ENCODE data around the gene SLC12A4.

SLC12A4 gene

GRCh38 chr16:67933805-67934204 lies 34.6 kb downstream of the SLC12A4 start:
- Mint-ChIP-seq H3K27me3 (no peaks in the 10 kb centered on the region), H3K9me3 (no peaks in the 10 kb centered on the region), H3K27ac (peak overlapping the region; percentile 99), H3K4me1 (ENCODE audit: low read depth) (peaks cover 28% of the 10 kb centered on the region), H3K4me3 (peak overlapping the region; percentile 100), H3K36me3 (ENCODE audit: low read depth) (peaks cover 89% of the 10 kb centered on the region)
- DNase-seq = no peak

DNA sequence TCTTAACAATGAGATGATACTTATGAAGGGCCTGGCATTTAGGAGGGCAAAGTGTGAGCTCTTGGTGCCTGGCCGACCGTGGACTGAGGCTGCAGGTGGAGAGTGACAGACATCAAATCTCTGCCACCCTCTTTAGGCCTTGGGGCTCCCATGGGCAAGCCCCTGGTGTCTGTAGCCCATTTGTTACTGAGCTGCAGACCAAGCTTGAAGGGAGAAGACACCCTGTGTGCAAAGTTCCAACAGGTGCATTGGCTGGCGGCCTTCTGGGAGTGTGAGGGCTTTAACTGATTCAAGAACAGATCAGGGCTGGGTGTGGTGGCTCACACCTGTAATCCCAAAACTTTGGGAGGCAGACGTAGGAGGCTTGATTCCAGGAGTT lies 36.0 kb downstream of the SLC12A4 start:
- Mint-ChIP-seq H3K4me3 (no peak overlapping the region), H3K9me3 (no peaks in the 10 kb centered on the region), H3K27me3 (no peaks in the 10 kb centered on the region), H3K4me1 (ENCODE audit: low read depth) (peaks cover 28% of the 10 kb centered on the region), H3K27ac (peak overlapping the region; percentile 44), H3K36me3 (ENCODE audit: low read depth) (peaks cover 98% of the 10 kb centered on the region)
- DNase-seq = no peak

DNA sequence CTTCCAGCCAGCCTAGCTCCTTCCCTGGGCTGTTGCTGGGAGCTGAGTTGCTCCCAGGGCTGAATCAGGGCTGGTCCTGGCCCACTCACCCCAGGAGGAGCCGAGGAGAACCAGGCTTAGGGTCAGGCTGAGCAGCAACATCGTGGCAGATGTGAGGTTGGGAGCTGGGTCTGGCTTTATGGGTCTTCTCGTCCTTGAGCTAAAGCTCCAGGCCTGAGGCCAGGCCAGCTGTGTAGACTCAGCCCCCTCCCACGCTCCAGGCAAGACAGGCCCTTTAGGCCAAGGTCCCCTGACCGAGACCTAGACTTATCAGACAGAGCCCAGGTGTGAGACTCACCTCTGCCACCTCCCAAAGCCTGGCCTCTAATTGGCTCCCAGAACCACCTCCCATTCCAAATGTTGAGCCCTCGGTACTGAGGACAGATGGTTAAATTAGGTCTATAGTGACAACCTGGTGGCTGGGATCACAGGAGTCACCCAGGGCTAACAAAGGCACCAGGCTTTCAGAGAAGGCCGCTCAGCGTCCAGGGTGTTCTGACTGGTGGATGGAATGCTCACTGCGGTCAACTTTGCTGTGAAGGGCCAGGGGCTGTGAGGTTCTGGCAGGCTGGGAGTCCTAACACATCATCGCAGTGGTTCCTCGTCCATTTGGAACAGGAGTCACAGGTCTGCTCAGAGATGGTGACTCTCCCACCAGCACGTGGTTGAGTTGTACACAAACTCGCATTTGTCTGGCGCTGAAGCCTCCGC lies 36.5 kb downstream of the SLC12A4 start, which contains the start of gene CTRL:
Gene CTRL, minus strand, starts transcription at position 151 of the 750 bp plus-strand sequence. Its CDS starts 10 bp downstream, at position 141.
- Mint-ChIP-seq H3K27me3 (no peaks in the 10 kb centered on the region), H3K27ac (peak within 1 kb of the TSS; percentile 44), H3K4me1 (ENCODE audit: low read depth) (peaks cover 22% of the 10 kb centered on the region), H3K4me3 (no peak within 1 kb of the TSS), H3K36me3 (ENCODE audit: low read depth) (peaks cover 92% of the 10 kb centered on the region), H3K9me3 (no peaks in the 10 kb centered on the region)
- no peak for DNase-seq

DNA sequence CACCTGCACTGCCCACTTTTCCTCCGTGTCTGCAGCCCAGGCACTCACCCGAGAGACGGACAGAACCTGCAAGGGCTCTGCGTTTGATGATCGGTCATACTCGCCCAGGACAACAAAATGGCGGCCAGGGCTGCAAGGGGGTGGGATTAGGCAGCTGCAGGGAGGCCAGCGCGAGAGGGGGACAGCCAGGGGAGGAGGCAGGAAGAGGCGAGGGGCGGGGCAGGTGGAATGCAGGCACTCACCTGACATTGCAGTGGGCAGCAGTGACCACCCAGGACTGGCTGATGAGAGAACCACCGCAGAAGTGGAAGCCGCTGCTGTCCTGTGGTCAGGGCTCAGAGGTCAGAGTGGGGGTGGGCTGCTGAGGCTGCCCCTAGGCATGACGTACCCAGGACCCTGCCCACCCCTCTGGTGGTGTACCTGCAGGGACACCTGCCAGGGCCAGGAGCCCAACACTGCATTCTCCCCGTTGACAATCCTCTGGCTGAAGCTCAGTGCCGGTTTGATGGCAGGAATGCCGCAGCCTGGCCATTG lies 37.7 kb downstream of the SLC12A4 start:
- Mint-ChIP-seq H3K4me1 (ENCODE audit: low read depth) (peaks cover 22% of the 10 kb centered on the region), H3K27ac (no peak overlapping the region), H3K4me3 (no peak overlapping the region), H3K27me3 (no peaks in the 10 kb centered on the region), H3K9me3 (no peaks in the 10 kb centered on the region), H3K36me3 (ENCODE audit: low read depth) (peaks cover 86% of the 10 kb centered on the region)
- DNase-seq = no peak

DNA sequence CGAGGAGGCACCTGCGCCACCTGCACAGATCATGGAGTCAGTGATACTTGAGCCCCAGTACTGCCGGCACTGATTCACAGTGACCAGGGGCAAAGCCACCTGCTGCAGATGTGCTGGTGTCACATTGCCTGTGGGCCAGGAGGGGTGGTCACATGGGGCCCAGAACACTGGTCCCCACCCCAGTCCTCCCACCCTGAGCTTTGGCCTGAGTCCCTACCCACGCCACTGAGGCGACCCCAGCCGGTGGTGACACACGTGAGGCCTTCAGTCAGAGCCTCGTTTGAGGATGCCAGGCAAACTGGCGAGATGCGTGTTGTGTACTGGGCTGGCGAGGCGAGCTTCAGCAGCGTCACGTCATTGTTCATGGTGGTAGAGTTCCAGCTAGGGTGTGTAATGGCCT lies 38.2 kb downstream of the SLC12A4 start:
- H3K27ac Mint-ChIP-seq = peak overlapping the region; percentile 47
- H3K36me3 Mint-ChIP-seq (ENCODE audit: low read depth) = peaks cover 81% of the 10 kb centered on the region
- no peak overlapping the region for H3K4me3 Mint-ChIP-seq
- H3K27me3 Mint-ChIP-seq = no peaks in the 10 kb centered on the region
- DNase-seq = no peak
- no peaks in the 10 kb centered on the region for H3K9me3 Mint-ChIP-seq
- H3K4me1 Mint-ChIP-seq (ENCODE audit: low read depth) = peaks cover 18% of the 10 kb centered on the region

GRCh38 chr16:67928561-67929364 lies 39.7 kb downstream of the SLC12A4 start:
- Mint-ChIP-seq H3K4me1 (ENCODE audit: low read depth) (peaks cover 4% of the 10 kb centered on the region), H3K4me3 (no peak overlapping the region), H3K27me3 (no peaks in the 10 kb centered on the region), H3K36me3 (ENCODE audit: low read depth) (peaks cover 69% of the 10 kb centered on the region), H3K27ac (peak overlapping the region; percentile 68), H3K9me3 (no peaks in the 10 kb centered on the region)
- peak; percentile 87 for DNase-seq

DNA sequence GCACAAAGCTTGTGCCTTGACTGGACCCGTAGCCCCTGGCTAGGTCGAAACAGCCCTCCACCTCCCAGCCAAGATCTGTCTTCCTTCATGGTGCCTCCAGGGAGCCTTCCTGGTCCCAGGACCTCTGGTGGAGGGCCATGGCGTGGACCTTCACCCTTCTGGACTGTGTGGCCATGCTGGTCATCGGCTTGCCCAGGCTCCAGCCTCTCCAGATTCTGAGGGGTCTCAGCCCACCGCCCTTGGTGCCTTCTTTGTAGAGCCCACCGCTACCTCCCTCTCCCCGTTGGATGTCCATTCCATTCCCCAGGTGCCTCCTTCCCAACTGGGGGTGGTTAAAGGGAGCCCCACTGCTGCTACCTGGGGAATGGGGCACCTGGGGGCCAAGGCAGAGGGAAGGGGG lies 40.3 kb downstream of the SLC12A4 start:
- DNase-seq = no peak
- peaks cover 3% of the 10 kb centered on the region for H3K4me1 Mint-ChIP-seq (ENCODE audit: low read depth)
- no peak overlapping the region for H3K4me3 Mint-ChIP-seq
- H3K9me3 Mint-ChIP-seq = no peaks in the 10 kb centered on the region
- no peaks in the 10 kb centered on the region for H3K27me3 Mint-ChIP-seq
- peaks cover 66% of the 10 kb centered on the region for H3K36me3 Mint-ChIP-seq (ENCODE audit: low read depth)
- H3K27ac Mint-ChIP-seq = peak overlapping the region; percentile 68

GRCh38 chr16:67927131-67927941 lies 41.1 kb downstream of the SLC12A4 start:
- no peaks in the 10 kb centered on the region for H3K27me3 Mint-ChIP-seq
- no peaks in the 10 kb centered on the region for H3K9me3 Mint-ChIP-seq
- H3K27ac Mint-ChIP-seq = peak overlapping the region; percentile 73
- peaks cover 59% of the 10 kb centered on the region for H3K36me3 Mint-ChIP-seq (ENCODE audit: low read depth)
- H3K4me3 Mint-ChIP-seq = no peak overlapping the region
- peaks cover 7% of the 10 kb centered on the region for H3K4me1 Mint-ChIP-seq (ENCODE audit: low read depth)
- no peak for DNase-seq

DNA sequence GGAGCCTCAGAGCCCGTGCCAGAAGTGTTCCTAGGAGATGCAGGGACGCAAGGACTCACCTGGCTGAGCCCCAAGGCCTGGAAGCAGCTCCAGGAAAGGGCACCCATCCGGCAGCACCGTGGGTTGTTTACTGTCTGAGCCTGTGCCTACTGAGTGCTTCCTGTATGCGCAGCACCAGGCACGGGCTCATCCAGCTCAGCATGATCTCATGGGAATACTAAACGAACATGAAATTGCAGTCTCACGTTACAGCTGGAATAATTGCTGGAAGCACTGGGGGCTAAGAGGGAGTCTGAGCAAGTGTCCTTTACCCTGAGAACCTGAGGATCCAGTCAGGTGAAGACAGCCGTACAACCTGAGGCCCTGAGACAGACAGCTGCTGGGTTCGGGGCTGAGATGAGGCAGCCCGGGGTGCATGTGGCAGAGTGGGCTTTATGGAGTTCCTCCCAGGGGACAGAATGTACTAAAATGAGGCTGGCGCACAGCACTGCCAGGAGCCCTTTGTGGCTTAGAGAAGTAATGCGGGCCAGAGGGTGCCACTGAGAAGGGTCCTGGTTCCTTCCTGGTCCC lies 42.2 kb downstream of the SLC12A4 start:
- peak overlapping the region; percentile 73 for H3K27ac Mint-ChIP-seq

GRCh38 chr16:67924140-67924906 lies 44.1 kb downstream of the SLC12A4 start:
- H3K9me3 Mint-ChIP-seq = no peaks in the 10 kb centered on the region
- H3K36me3 Mint-ChIP-seq (ENCODE audit: low read depth) = peaks cover 31% of the 10 kb centered on the region
- DNase-seq = no peak
- H3K4me3 Mint-ChIP-seq = no peak overlapping the region
- peak overlapping the region; percentile 56 for H3K27ac Mint-ChIP-seq
- no peaks in the 10 kb centered on the region for H3K27me3 Mint-ChIP-seq
- H3K4me1 Mint-ChIP-seq (ENCODE audit: low read depth) = peaks cover 21% of the 10 kb centered on the region

More for the DNA sequence above, 42.2 kb downstream of the SLC12A4 start:
- Mint-ChIP-seq H3K9me3 (no peaks in the 10 kb centered on the region), H3K36me3 (ENCODE audit: low read depth) (peaks cover 48% of the 10 kb centered on the region), H3K4me1 (ENCODE audit: low read depth) (peaks cover 18% of the 10 kb centered on the region), H3K27me3 (no peaks in the 10 kb centered on the region), H3K4me3 (no peak overlapping the region)
- no peak for DNase-seq

- Mint-ChIP-seq H3K9me3 (no peaks in the 10 kb centered on the region), H3K4me3 (no peak overlapping the region), H3K36me3 (ENCODE audit: low read depth) (peaks cover 27% of the 10 kb centered on the region), H3K27ac (peak overlapping the region; percentile 91), H3K4me1 (ENCODE audit: low read depth) (peaks cover 26% of the 10 kb centered on the region), H3K27me3 (no peaks in the 10 kb centered on the region)
- DNase-seq = no peak
These were observed 44.9 kb downstream of the SLC12A4 start for GRCh38 chr16:67923414-67924116.

DNA sequence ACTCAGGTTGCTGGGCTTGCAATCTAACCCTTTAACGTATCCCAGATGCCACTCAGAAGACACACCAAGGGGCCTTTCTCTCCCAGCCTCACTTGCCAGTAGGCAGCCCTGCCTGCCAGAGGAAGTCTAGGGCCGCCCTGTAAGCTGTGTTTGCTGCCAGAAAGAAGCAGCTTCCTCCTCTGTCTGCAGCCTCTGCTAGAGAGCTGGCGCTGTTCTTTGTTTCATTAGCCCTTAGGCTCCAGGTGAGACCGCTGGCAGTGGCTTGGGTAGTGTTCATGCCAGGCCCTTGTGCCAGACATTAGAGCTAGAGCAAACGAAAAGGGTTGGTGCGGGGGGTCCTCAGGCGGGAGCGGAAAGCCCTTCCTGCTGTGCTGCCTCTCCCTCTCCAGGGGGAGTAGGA lies 45.7 kb downstream of the SLC12A4 start:
- no peak for DNase-seq
- no peaks in the 10 kb centered on the region for H3K9me3 Mint-ChIP-seq
- peak overlapping the region; percentile 91 for H3K27ac Mint-ChIP-seq
- H3K4me3 Mint-ChIP-seq = no peak overlapping the region
- H3K4me1 Mint-ChIP-seq (ENCODE audit: low read depth) = peaks cover 33% of the 10 kb centered on the region
- no peaks in the 10 kb centered on the region for H3K27me3 Mint-ChIP-seq
- peaks cover 22% of the 10 kb centered on the region for H3K36me3 Mint-ChIP-seq (ENCODE audit: low read depth)

GRCh38 chr16:67922221-67922620 lies 46.2 kb downstream of the SLC12A4 start:
- H3K36me3 Mint-ChIP-seq (ENCODE audit: low read depth) = peaks cover 23% of the 10 kb centered on the region
- H3K27me3 Mint-ChIP-seq = no peaks in the 10 kb centered on the region
- peaks cover 38% of the 10 kb centered on the region for H3K4me1 Mint-ChIP-seq (ENCODE audit: low read depth)
- no peaks in the 10 kb centered on the region for H3K9me3 Mint-ChIP-seq
- DNase-seq = no peak
- peak overlapping the region; percentile 91 for H3K27ac Mint-ChIP-seq
- H3K4me3 Mint-ChIP-seq = peak overlapping the region; percentile 11
